ENCODE data around the gene ERF. TPM values are rescaled to one million over a fixed set of nuclear protein-coding genes. Genes with fewer than 3 reads are reported as not detected.

The ERF gene
- polyA plus RNA-seq, 2 of the 4 experiments (the other 2 are of a cell fraction): 103 to 120 TPM

- 17% methylated on average over 16 of the region's 21 CpGs for WGBS (ENCODE audit: missing lambda C conversion rate)
- ATAC-seq: peak; percentile 37 to 63
- FAIRE-seq: peak; percentile 87
- no peak for TF ChIP-seq BHLHE40 (IDR thresholded peaks at IDR 0.05; ENCODE audit: low read depth, low read length)
- no peak for TF ChIP-seq CHD4 (IDR thresholded peaks at IDR 0.05; ENCODE audit: borderline replicate concordance)
- TF ChIP-seq HDAC2 (IDR thresholded peaks at IDR 0.05): no peak
- TF ChIP-seq SMC3 (IDR thresholded peaks at IDR 0.05): no peak
- TF ChIP-seq HES2 (IDR thresholded peaks at IDR 0.05): no peak
- no peak for TF ChIP-seq EHF (CRISPR knock-in tag; IDR thresholded peaks at IDR 0.05)
- no peak for TF ChIP-seq POLR2A (IDR thresholded peaks at IDR 0.05; ENCODE audit: low read length)
- no peak for TF ChIP-seq NPAS2 (CRISPR knock-in tag; IDR thresholded peaks at IDR 0.05; ENCODE audit: borderline replicate concordance)
- no peak for TF ChIP-seq KDM5A (IDR thresholded peaks at IDR 0.05)
- TF ChIP-seq MAZ (IDR thresholded peaks at IDR 0.05; ENCODE audit: borderline replicate concordance, low read depth, low read length): no peak
- TF ChIP-seq TP53 (CRISPR knock-in tag; IDR thresholded peaks at IDR 0.05): no peak
- no peak for TF ChIP-seq ZSCAN20 (CRISPR knock-in tag; IDR thresholded peaks at IDR 0.05)
- TF ChIP-seq RAD21 (conservative IDR thresholded peaks at IDR 0.05 in 1 of 2, IDR thresholded peaks at IDR 0.05 in 1 of 2): no peak
- TF ChIP-seq FOSL2 (IDR thresholded peaks at IDR 0.05): no peak
- no peak for TF ChIP-seq FOSL2 (CRISPR knock-in tag; IDR thresholded peaks at IDR 0.05)
- no peak for TF ChIP-seq HEYL (CRISPR knock-in tag; IDR thresholded peaks at IDR 0.05)
- no peak for TF ChIP-seq ATOH8 (CRISPR knock-in tag; IDR thresholded peaks at IDR 0.05; ENCODE audit: low read depth)
- TF ChIP-seq EP300 (IDR thresholded peaks at IDR 0.05): no peak
- TF ChIP-seq E2F6 (IDR thresholded peaks at IDR 0.05; ENCODE audit: borderline replicate concordance, low read depth): no peak
- TF ChIP-seq RCOR1 (IDR thresholded peaks at IDR 0.05; ENCODE audit: low read depth, low read length): no peak
- Histone ChIP-seq H3K27ac (peak within 1 kb of the TSS; percentile 74 to 85), H3K4me1 (peaks cover 19% of the 10 kb centered on the region), H3K4me2 (peak within 1 kb of the TSS; percentile 90), H3K4me3 (peak within 1 kb of the TSS; percentile 65), H3K9me3 (no peaks in the 10 kb centered on the region)
- DNase-seq (ENCODE audit: low read depth in 1 of 2, low spot score in 1 of 2): no peak
- ChIA-PET POLR2A (interaction anchor here (0.6 to 1.3 kb wide), 8 partner anchors 9 to 59 kb away, joined by 3 to 13 read pairs (median 6); partner anchors contain the start of genes CIC and GSK3A), CTCF (interaction anchor here (0.5 to 23.7 kb wide), 9 partner anchors 10 to 193 kb away, joined by 3 to 616 read pairs (median 7); partner anchors contain the start of genes GSK3A and TMEM145)
Measured at GRCh38 chr19:42301646-42302203, 46.8 kb upstream of the ERF start, which contains the start of gene PRR19. TSS of gene PRR19 (plus strand) at chr19:42302132. CDS start at chr19:42309585, 7,453 bp downstream.

- WGBS (ENCODE audit: missing lambda C conversion rate): 92% methylated on average over 15 of the region's 15 CpGs
- DNase-seq (ENCODE audit: low read depth in 1 of 2, low spot score in 1 of 2) (no peak), FAIRE-seq (no peak), ATAC-seq (no peak)
- ChIA-PET CTCF (interaction anchor here (0.7 to 23.7 kb wide), 30 partner anchors 3 to 193 kb away, joined by 3 to 616 read pairs (median 7); partner anchors contain the start of genes GSK3A, PAFAH1B3, POU2F2 and PRR19), POLR2A (interaction anchor here (1.0 kb wide), 1 partner anchor 10 kb away, joined by 3 read pairs; no protein-coding TSS in a partner anchor)
- H3K9me3 ChIP-seq: no peaks in the 10 kb centered on the region
- peaks cover 8% of the 10 kb centered on the region; the same call in 2 of the 3 replicates for H3K4me1 ChIP-seq
- TF ChIP-seq PHF8 (IDR thresholded peaks at IDR 0.05; ENCODE audit: borderline replicate concordance, low read depth) (no peak), ZSCAN20 (CRISPR knock-in tag; IDR thresholded peaks at IDR 0.05) (no peak), ZFP36 (IDR thresholded peaks at IDR 0.05; ENCODE audit: borderline replicate concordance, partially characterized antibody) (no peak), ZC3H11A (IDR thresholded peaks at IDR 0.05) (no peak), BCL3 (IDR thresholded peaks at IDR 0.05) (no peak), HMGXB4 (CRISPR knock-in tag; IDR thresholded peaks at IDR 0.05; ENCODE audit: borderline replicate concordance) (no peak), CHD2 (IDR thresholded peaks at IDR 0.05; ENCODE audit: low read length, partially characterized antibody) (no peak), FOXS1 (CRISPR knock-in tag; IDR thresholded peaks at IDR 0.05) (no peak), EP300 (IDR thresholded peaks at IDR 0.05) (no peak), JUNB (IDR thresholded peaks at IDR 0.05) (no peak), HES2 (IDR thresholded peaks at IDR 0.05) (no peak), ATOH8 (CRISPR knock-in tag; IDR thresholded peaks at IDR 0.05; ENCODE audit: low read depth) (no peak), RCOR1 (IDR thresholded peaks at IDR 0.05; ENCODE audit: low read depth, low read length) (no peak), KDM5A (IDR thresholded peaks at IDR 0.05) (no peak), ZNF302 (CRISPR knock-in tag; IDR thresholded peaks at IDR 0.05) (no peak), TFCP2L1 (CRISPR knock-in tag; IDR thresholded peaks at IDR 0.05) (no peak), MYC (IDR thresholded peaks at IDR 0.05; ENCODE audit: borderline replicate concordance, low read length) (no peak), HOXB13 (CRISPR knock-in tag; IDR thresholded peaks at IDR 0.05; ENCODE audit: low read depth) (no peak)
- no peak overlapping the region for H3K4me3 ChIP-seq
- H3K27ac ChIP-seq: no peak overlapping the region
- no peak overlapping the region for H3K4me2 ChIP-seq
Measured at GRCh38 chr19:42297039-42297438, 42.1 kb upstream of the ERF start.

Measured in A549 (cell line).